Rectal smooth muscle tissue (tissue), 1 donor: ENCODE results near the gene SLC35G6.

ENCODE experiments used
- H3K27ac ChIP-seq: one replicate; pipeline ENCODE4 v1.7.0; 2013; ENCODE audit warnings: low read depth, low read length, inconsistent platforms
- H3K27me3 ChIP-seq: one replicate; pipeline ENCODE4 v1.7.0; 2013; ENCODE audit warnings: low read length; ENCODE audit not compliant: control insufficient read depth, insufficient read depth
- H3K36me3 ChIP-seq: one replicate; pipeline ENCODE4 v1.7.0; 2013; ENCODE audit warnings: low read length; ENCODE audit not compliant: control insufficient read depth, insufficient read depth
- H3K4me1 ChIP-seq: one replicate; pipeline ENCODE4 v1.7.0; 2013; ENCODE audit warnings: low read length; ENCODE audit not compliant: control insufficient read depth, insufficient read depth
- H3K4me3 ChIP-seq: one replicate; pipeline ENCODE4 v1.7.0; 2013; ENCODE audit warnings: low read length
- H3K9ac ChIP-seq: one replicate; pipeline ENCODE4 v1.7.0; 2013; ENCODE audit warnings: low read length

Gene SLC35G6

GRCh38 chr17:7442142-7442541 lies 39.1 kb upstream of the SLC35G6 start:
- Histone ChIP-seq H3K4me1 (peaks cover 6% of the 10 kb centered on the region), H3K36me3 (no peaks in the 10 kb centered on the region), H3K27ac (no peak overlapping the region), H3K4me3 (no peak overlapping the region), H3K9ac (no peak overlapping the region), H3K27me3 (peaks cover 41% of the 10 kb centered on the region)

- Histone ChIP-seq H3K4me3 (no peak overlapping the region), H3K9ac (no peak overlapping the region), H3K4me1 (peaks cover 6% of the 10 kb centered on the region), H3K27me3 (peaks cover 37% of the 10 kb centered on the region), H3K36me3 (no peaks in the 10 kb centered on the region), H3K27ac (no peak overlapping the region)
Observed at GRCh38 chr17:7443499-7444485, 37.5 kb upstream of the SLC35G6 start.

- no peak within 1 kb of the TSS for H3K9ac ChIP-seq
- peaks cover 30% of the 10 kb centered on the region for H3K27me3 ChIP-seq
- H3K4me1 ChIP-seq, result peaks cover under 1% of the 10 kb centered on the region
- H3K27ac ChIP-seq, result no peak within 1 kb of the TSS
- H3K36me3 ChIP-seq, result no peaks in the 10 kb centered on the region
- peak within 1 kb of the TSS; percentile 59 for H3K4me3 ChIP-seq
Observed at GRCh38 chr17:7444682-7445618, 36.3 kb upstream of the SLC35G6 start, which contains the start of gene CHRNB1. Gene CHRNB1 (plus strand): TSS chr17:7445061. CDS start chr17:7445128, 67 bp downstream.

DNA sequence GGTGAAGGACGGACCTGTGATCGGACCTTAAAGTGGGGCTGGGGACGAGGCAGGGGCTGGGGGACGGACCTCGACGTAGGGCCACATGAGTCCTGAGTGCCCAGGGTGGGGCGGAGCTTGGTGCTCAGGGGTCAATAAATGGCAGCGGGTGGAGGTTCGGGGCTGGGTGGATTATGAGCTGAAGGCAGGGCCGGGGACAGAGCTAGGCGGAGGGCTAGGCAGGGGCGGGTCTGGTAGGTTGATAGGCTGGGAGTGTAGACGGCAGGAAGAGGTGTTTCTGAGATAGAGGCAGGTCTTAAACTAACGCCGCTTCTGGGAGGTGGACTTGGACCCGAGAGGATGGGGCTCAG lies 35.7 kb upstream of the SLC35G6 start:
- Histone ChIP-seq H3K4me1 (no peaks in the 10 kb centered on the region), H3K9ac (no peak overlapping the region), H3K4me3 (peak overlapping the region; percentile 59), H3K27me3 (peaks cover 25% of the 10 kb centered on the region), H3K27ac (no peak overlapping the region), H3K36me3 (no peaks in the 10 kb centered on the region)

DNA sequence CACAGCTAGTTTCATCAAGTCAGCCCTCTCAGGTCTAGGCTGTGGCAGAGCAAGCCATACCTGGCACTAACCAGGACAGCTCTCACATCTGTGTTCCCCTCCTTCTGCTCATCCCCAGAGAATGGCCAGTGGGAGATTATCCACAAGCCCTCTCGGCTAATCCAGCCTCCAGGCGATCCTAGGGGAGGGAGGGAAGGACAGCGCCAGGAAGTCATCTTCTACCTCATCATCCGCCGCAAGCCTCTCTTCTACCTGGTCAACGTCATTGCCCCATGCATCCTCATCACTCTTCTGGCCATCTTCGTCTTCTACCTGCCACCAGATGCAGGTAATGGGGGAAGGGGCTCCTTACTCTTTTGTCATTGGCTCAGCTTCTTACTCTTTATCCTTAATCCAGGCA lies 32.8 kb upstream of the SLC35G6 start:
- no peak overlapping the region for H3K27ac ChIP-seq
- no peak overlapping the region for H3K9ac ChIP-seq
- H3K36me3 ChIP-seq, result no peaks in the 10 kb centered on the region
- H3K27me3 ChIP-seq, result peaks cover 14% of the 10 kb centered on the region
- H3K4me3 ChIP-seq, result no peak overlapping the region
- no peaks in the 10 kb centered on the region for H3K4me1 ChIP-seq

- Histone ChIP-seq H3K4me3 (no peak overlapping the region), H3K36me3 (peaks cover 8% of the 10 kb centered on the region), H3K27ac (no peak overlapping the region), H3K4me1 (no peaks in the 10 kb centered on the region), H3K27me3 (no peaks in the 10 kb centered on the region), H3K9ac (no peak overlapping the region)
Observed at GRCh38 chr17:7459961-7460545, 21.2 kb upstream of the SLC35G6 start.

- Histone ChIP-seq H3K9ac (no peak overlapping the region), H3K4me1 (no peaks in the 10 kb centered on the region), H3K4me3 (no peak overlapping the region), H3K36me3 (peaks cover 8% of the 10 kb centered on the region), H3K27me3 (no peaks in the 10 kb centered on the region), H3K27ac (no peak overlapping the region)
Observed at GRCh38 chr17:7460850-7461660, 20.2 kb upstream of the SLC35G6 start.

DNA sequence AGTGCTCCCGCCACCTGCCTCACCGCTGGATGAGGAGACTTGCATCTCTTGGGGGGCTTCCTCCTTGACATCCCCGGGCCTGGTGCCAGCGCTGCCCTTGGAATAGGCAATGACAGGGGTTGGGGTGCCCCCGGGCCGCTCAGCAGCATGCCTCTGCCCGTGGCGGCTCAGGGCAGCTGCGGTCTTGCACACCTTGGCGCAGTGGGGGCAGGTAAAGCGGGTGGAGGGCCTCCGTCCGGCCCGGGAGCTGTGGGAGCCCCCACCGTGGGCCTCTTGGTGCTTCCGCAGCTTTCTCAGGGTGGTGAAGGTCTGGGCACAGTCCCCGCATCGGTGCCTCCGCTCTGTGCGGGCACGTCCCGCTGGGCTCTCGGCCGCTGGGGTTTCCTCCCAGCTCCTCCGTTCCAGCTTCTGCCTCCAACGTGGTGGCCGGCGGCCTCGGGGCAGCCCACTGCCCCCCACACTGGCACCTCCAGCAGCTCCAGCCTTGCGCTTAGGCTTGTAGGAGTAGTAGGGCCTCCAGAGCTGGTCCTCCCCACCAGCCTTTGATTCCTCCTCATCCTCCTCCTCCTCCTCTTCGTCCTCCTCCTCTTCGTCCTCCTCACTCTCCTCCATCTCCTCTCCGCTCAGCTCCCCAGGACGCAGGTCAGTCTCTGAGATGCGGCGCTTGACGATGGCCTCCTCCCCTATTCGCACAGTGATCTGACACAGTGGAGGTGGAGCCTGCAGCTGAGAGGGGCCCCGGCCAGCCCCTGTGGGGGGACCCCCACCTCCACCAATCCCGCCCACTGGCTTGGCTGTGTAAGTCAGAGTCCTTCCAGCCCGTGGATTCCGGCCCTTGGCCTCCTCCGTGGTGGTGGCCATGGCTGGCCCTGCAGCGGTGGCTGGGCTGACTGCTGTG lies 18.5 kb upstream of the SLC35G6 start:
- Histone ChIP-seq H3K27ac (no peak overlapping the region), H3K36me3 (peaks cover 11% of the 10 kb centered on the region)

DNA sequence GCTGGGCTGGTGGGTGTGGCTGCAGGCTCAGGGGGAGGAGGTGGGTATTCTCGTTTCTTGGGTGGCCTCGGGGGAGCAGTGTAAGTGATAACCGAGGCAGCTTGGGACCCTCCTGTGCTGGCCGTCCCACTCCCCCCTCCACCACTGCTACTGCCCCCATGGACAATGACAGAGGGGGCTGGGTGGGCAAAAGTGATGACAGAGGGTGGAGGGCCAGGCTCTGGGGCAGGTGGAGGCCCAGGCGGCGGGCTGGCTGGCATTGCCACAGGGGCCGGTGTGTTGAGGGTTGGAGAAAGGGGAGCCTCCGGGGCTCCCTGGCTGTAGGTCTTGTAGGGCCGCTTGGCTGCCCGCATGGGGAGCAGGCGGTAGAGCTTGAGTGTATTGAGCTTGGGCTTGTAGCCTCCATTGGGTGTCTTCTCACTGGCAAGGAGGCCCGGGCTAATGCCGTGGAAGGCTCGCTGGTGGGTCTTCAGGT lies 17.8 kb upstream of the SLC35G6 start:
- H3K4me1 ChIP-seq, result peaks cover 8% of the 10 kb centered on the region
- H3K4me3 ChIP-seq, result no peak overlapping the region
- no peak overlapping the region for H3K27ac ChIP-seq
- H3K9ac ChIP-seq, result no peak overlapping the region
- H3K27me3 ChIP-seq, result no peaks in the 10 kb centered on the region
- peaks cover 11% of the 10 kb centered on the region for H3K36me3 ChIP-seq

More for the DNA sequence above, 18.5 kb upstream of the SLC35G6 start:
- no peak overlapping the region for H3K9ac ChIP-seq
- peaks cover 8% of the 10 kb centered on the region for H3K4me1 ChIP-seq
- H3K4me3 ChIP-seq, result no peak overlapping the region
- H3K27me3 ChIP-seq, result no peaks in the 10 kb centered on the region

DNA sequence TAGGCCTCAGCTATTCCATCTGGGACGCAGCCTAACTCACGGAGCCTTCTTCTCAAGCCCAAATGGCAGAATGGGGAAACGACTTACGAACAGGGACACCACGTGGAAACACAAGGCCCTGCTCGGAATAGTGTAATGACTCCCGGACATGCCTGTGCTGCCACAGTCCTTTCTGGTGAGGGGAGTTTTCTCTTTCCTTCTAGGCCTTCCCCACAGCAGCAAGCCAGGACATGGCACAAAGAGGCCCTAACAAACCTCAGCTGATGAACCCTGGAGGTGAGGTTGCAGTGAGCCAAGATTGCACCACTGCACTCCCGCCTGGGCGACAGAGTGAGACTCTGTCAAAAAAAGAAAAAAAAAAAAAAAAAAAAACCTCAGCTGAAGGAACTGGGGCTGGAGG lies 17.2 kb upstream of the SLC35G6 start:
- Histone ChIP-seq H3K9ac (no peak overlapping the region), H3K27me3 (no peaks in the 10 kb centered on the region), H3K4me3 (no peak overlapping the region), H3K27ac (no peak overlapping the region), H3K36me3 (peaks cover 11% of the 10 kb centered on the region), H3K4me1 (peaks cover 8% of the 10 kb centered on the region)
